ENCODE data around the gene SOX5.

The SOX5 gene

DNA sequence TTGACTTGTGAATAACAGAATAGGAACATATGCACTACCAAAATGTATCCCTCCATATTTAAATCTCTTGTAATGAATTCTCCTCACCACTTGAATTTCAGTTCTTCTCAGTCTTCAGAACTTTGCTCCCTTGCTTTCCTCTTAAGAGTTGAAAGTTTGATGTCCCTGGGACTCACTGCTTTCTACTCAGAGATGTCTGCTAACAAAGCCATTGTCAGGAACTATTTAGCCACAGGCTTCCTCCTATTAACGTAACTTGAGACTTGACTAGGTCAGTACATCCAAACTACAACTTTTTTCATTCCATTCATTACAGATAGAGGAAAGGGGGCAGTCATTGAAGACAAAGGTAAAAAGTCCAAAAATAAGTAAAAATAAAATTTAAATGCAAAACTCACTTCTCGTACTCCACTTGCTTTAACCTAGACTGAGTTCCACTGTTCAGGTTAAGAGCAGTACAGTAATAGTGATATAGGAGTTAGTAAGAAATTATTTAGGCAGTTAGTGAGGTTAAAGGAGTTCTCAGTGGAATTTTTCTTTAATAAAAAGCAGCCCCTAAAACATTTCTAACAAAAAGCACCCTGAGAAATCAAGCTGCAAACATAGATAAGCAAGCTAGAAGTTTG is 364.2 kb downstream of the SOX5 start:
- DNase-seq: no peak

DNA sequence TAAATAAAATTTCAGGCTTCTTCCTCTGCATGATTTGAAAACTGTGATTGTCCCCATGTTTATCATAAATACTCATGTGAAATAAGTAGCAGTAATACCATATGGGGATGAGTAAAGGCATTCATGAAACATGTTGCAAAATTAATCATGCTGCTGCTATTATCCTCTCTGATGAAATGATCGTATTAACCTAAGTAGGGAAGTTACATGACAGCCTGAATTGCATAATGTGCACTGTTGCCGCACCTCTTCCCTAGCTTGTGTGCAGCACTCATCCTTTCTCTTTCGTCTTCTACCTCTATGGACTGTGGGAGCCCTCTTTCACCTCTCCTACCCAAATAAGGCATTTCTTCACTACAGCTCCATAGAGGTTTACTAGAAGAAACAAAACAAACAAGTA is 367.6 kb downstream of the SOX5 start:
- DNase-seq: no peak

DNA sequence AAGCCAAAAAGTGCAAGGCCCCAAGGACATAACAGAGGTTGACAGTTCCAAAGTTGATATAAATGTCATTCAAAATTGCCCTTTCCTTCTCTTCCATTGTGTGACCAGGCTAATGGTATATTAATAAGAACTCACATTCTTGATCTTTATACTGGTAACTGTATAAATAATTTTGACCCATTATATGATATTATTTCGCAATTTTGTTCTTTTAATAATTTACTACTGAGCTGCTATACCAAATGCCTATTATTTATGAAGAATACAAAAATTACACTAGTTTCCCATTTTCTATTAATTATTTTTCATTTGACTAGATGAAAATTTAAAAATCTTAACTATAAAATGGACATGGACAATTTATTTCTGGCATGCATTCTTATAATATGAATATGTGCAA is 370.2 kb downstream of the SOX5 start:
- no peak for DNase-seq

DNA sequence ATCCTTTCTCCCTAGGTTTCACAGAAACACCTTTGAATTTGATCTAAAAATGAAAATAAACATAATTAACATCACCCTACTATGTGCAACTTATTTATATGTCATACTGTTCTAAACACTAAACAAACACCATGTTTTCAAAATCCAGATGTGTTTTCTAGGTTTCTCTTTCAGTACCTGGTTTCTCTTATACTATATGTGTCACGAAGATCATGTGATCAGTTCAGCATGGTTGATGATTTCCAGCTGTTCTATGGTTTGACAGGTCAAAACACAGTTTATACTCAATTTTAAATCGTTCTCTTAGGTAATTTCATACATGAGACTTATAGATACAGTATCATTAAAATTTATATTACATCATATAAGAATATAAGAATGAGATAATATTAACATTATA is 373.1 kb downstream of the SOX5 start:
- DNase-seq: no peak

DNA sequence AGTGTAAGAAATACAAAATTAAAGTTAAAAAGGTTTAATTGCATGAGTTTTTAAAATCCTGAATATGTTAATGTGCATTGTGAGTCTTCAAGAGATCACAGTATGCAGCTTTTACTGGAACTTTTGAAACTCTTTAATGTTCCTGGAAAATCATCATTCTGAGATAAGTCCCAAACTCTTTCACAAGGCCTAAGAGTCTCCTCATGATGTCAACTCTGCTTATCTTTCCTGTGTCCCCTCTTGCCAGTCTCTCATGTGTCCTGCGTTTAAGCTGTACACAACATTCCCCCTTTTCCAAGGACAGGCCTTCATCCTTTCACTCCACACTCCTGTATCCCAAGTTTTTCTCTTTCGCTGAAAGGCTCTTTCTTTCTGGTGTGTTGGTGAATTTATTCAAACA is 380.1 kb downstream of the SOX5 start:
- DNase-seq: no peak

DNA sequence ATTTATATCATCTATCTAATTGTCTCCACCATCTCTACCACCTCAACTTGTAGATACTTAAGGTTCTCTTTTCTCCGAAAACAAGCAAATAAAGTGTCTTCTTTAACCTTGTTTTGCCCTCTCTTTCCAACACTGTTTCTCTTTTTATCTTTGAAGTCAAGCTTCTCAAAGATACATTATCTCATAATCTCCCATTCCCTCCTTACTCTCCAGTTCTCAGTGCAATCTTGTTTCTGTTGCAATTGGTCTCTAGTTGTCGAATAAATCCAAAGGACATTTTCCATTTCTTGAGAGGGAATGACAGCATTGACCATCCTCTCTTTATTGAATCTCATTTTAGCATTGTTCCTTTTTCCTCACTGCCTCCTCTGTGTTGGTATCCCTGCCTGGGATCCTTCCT is 383.3 kb downstream of the SOX5 start:
- DNase-seq: no peak

DNA sequence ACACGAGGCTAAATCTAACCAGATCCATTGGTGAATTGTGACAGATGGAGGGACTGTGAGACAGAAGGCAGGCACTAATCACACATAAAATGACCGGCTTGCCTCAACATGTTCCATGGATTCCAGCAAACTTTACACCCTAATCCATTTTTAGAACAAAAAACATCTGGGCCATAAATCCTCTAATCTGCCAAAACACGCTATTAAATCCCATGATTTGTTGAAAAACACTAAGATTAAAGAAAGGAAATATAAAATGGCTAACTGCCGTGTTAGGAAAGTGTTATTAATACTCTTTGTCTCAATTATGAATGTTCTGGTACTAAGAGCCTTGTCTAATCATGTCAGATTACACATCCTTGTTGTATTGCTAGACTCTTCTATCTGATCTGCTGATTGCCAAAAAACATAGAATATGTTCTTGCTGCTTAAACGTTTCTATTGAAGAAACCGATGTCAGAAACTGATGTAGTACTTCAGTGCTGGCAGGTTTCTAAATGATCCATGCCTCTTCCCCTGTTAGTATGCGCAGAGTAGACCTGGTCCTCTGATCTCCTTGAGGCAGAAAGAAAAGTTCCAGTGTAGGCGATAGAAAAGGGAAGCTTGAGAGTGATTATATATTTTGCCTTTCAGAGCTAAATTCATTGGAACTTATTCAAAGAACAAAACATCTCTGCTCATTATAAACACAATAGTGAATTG is 384.9 kb downstream of the SOX5 start:
- no peak for DNase-seq

DNA sequence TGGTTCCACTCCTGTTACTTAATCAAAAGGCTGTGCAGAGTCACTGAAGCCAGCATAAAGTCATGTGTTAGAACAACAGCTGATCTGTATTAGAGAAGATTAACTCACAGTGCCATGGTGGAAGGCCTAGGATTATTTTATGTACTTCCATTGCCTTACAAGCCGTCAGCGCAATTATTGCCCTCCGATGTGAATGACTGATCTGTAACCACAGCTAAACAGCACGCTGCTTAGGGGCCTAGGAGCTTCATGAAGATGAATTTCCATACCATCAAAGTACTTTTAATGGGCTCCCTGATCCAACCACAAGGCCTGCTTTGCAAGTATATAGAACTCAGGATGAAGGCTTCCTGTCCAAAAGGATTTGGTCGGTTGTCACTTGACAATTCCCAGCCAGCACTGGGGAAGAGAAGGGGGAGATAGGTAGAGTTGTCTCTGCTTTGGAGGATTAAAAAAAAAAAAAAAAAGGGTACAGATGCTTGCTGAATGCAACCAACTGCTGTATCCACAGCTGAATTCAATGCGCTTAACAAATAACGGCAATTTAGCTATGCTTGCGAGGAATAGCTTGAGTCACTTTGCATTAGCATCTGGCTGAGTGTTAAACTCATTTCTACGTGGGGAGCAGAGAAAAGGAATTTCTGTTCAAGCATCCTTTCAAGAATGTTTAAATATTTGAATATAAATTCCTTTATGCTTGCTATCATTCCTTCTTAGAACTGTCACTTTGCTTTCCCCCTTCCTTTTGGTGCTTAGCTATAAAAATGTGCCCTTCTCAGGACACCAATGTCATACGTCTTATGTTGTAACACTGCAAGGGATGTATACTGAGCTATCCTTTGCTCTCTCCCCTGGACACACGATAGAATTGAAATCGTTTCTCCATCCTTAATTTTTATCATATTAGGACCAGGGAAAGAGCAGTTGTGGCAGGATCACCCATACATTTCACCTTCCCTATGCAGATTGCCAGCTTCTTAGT is 387.8 kb downstream of the SOX5 start:
- no peak for DNase-seq

DNA sequence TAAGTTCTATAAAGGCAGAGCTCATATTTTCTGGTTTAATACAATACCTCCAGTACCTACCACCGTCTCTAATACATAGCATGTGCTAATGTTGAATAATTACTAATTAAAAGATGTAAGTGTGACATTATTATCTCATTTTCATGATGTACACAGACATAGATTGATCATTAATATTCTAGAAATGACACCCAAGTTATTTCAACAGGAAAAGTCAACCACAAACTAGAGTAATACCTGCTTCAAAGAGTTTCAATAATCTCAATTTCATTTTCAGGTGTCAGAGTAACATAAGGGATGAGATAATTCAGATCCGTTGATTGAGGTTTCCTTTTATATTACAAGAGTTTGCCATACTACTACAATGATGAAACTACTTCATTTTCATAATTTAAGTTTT is 388.9 kb downstream of the SOX5 start:
- DNase-seq: no peak

DNA sequence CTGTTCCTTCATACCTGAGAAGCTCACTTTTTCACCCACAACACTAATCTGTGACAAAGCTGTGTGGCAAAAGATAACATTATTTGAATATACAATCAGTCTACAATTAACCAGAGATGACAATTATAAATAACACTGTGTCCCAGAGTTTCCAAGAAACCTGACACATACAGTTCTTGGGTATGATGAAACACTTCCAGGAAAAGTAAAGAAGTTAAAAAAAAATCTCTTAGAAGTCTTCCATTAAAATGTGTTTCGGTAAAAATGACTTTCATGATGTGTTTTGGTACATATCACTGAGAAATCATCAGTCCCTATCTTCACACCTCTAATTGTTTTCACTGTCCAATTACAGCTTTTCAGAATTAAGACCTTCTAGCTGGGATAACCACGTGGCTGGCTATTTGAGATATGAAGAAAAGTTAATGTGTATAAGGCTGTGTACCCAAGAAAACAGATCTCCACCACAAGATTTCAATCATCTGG is 390.2 kb downstream of the SOX5 start:
- no peak for DNase-seq

DNA sequence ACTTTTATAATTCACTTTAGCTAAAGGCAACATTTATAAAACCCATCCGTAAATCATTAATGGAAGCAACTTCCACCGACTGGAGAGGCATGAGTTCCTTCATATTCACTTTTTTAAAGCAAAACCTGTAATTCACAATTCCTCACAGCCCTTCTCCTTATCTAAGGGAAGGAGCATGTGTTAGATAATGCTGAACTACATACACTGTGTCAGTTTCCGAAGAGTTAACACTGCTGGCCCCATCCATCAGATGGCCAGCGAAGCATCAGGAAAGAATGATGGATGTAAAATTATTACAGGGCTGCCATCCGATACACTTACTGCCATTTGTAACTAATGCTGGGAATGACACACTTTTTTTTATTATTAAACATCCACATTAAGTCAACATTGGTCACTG is 392.8 kb downstream of the SOX5 start:
- DNase-seq: no peak

DNA sequence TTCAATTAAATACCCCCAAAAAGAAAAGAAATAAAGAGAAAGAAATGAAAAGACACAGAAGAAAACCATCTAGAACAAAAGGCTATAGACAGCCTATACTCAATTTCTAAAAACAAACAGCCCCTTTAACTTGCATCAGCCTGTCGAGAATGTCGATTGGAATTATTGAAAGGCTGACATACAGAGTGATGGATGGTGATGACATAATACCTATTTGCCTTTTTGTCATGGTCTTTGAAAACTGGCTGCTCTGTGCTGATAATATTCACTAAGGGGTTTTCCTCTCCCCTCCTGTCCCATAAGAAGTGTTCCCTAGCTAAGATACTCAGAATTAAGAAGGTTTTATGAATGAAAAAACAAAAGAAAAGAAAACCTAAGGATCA is 393.7 kb downstream of the SOX5 start:
- DNase-seq: no peak

DNA sequence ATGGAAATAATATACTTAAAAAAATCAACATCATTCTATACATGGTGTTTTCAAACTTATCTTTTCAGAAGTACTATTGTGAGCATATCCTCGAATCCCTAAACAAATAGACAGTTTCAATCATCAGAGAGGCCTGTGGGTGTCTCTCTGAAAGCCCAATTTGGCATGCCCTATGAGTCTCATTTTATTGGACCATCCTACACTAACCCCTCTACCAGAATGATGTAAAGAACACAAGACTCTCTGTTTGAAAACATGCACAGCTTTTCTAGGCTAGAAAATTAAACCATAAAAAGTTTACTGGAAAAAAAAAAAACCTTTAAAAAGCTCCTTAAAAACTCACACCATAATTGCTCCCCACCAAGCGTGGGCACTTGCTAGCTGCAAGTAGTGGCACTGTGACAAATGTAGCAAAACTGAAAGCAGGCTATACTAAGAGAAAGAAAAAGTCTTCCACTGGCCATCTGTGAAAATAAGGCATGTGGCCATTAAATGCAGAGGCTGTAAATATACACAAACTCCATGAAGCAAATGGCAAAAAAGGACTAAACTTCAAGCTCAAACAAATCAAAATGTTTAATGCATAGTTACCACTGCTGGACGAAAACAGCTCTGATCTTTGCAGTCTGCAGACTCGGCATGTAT is 394.2 kb downstream of the SOX5 start:
- DNase-seq: no peak

DNA sequence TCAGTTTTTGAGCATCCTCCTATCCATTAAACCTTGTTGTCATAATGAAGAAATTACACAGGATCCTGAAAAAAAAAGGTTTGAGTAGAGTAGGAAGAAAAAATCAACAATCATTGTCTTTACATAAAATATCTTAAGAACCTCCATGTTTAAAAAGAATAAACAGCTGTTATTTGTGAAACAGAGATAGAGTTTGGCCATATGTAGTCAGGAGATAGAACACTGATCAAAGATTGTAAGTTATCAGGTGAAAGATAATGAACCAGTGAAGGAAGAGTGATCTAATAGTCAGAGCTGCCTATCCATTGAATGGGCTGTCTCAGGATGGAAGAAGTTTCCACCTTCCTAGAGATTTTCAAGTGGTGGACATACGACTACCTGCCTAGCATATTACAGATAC is 397.1 kb downstream of the SOX5 start:
- DNase-seq: no peak

DNA sequence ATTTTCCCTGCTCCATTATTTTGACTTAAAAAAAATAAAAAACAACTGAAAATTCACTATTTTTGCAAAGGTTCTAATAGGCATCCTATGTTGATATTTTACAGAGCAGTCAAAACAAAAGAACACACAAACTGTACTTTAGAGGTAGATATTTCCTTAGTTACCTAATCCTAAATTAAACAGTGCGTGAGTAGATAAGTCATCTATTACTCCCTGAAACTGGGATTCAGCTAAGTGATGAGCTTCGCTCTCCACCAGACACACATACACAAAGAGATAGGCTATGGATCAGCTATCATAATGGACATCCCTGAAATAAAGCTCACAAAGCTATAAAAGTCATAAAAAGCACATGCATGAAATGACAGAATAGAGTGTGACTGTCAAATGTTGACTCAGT is 398.7 kb downstream of the SOX5 start:
- DNase-seq: no peak

DNA sequence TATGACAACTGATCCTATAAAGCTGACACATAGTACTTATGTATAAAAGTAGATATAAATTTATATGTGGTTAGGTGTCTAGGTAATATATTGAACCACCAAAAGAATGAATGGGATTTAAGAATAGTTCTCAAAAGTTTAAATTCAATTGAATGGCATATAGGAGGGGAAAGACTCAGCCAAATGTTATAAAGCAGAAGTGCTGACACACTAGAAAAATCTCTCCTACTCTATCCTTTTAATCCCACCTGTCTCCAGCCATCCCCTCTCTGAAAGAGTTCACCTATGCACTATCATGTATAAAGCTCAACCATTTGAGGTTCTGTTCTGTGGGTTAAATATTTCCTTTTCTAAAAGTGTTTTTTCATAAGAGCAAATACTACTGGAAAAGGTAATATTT is 400.7 kb downstream of the SOX5 start:
- no peak for DNase-seq

DNA sequence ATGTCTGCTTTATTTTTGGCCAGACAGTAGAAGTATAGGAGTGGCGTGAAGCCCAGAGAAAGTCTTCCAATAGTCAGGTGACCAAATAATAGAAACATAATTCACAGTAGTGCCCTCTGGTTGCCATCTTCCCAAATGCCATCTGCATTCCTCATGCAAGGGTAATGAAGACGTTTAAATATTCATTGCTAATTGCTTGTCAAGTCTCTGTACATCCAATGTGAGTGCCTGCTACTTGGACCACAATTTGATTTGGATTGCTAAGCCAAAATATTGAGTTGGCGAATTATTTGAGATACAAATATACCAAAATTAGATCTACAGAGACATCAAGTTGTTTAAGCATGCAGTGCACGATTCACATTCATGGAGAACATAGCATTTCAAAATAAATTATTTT is 402.7 kb downstream of the SOX5 start:
- no peak for DNase-seq

DNA sequence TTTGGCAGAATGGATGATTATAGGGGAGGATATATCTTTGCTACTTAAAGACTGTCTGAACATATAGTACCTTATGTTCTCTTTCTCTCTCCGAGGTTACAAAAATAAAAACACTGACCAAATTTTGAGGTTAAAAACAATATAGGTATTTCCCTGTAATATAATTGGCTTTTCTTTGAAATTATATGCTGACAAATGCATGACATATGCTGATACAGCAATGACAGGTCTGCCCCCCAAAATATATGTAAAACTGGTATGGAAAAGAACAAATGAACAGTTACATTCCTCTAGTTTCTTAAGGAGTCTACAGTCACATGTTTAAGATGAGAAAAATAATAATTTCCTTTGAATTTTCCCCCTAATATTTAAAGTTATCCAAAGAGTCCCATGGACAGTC is 405.7 kb downstream of the SOX5 start:
- DNase-seq: no peak

DNA sequence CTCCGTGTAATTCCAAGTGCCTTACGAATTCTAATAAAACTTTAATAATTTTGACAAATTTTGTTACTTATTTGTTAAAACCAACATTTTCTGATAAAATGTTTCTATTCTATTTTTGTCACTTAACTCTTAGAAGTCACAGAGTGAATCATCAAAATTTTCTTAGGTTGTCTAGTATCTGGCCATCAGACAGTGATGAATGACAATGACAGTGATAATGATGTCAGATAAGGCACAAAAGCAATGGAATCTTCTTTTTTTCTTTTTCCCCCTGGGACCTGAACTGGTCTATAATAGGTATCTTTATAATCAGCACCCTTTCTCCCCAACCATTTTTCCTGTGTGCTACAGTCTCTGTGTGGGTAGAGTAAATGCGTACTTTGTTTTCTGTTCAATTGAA is 407.3 kb downstream of the SOX5 start:
- DNase-seq: no peak

DNA sequence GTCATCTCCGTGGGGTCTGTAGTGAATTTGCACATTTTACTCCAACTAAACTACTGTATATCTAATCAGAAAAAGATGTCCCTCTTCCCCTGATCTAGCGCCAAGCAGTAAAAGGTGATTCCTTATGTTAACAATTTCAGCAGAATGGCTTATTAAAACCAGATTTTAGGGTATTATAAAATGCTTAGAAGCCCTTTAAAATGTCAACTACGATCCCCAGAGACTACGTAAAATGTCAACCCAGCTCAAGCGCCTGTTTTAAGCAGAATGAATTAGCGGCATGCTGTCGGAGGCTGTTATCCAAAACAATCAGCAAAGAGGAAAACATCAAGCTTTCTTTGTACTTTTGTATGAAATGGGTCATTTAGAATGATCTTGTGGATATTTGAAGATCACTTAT is 408.9 kb downstream of the SOX5 start:
- DNase-seq: no peak

DNA sequence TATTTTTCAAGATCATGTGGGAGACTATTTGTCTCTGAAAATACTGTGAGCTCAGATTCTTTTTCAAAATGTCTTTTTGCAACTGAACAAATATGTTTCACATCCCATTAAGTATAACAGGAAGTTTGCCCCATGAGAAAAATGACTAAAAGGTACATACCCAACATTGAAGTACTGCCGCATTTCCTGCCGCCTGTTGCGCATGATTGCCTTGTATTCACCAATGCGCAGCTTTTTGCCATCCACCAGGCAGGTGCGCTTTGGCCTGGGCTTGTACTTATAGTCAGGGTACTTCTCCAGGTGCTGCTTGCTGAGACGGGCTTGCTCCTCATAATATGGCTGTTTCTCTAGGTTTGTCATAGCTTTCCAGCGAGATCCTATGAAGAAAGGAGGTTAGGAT is 413.2 kb downstream of the SOX5 start:
- DNase-seq: no peak

DNA sequence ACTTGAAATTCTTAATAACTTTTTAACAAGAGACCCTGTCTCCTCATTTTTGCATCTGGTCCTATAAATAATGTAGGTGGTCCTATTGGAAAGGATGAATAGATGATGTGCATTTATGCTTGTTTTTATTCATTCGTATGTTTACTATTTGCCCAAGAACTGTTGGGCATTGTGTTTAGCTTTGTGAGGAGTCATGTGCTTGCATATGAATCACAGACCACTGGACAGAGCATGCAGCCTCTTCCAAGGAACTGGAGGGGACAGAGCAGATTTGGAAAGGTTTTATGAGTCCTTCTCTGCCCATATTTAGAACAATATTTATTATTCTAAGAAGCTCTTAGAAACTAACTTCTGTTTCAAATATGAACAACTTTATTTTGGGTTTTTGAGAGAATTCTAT is 414.0 kb downstream of the SOX5 start:
- no peak for DNase-seq

DNA sequence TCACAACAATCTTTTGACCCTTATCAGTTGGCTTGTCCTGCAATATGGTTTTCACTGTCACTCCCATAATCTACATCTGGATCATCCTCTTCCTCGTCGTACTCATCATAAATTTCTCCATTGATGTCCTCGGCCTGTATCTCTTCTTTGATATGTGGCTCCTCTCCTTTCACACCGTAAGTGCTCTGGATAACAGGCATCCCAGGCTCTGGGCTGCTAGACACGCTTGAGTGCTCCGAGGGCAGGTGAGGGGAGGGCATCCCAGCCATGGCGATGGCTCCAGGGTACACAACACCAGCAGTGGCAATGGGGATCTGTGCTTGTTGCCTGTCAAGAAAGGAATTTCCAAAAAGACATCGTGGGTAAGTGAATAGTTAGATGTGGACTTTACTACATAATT is 415.3 kb downstream of the SOX5 start:
- DNase-seq: no peak
